DMS114 treated with DMSO at 0.1 percent for 48 hours (cell line): ENCODE data around the gene GADD45G.

Source experiments
- DNase-seq: peaks from one replicate; lab custom pipeline; 2025; ENCODE audit not compliant: unreplicated experiment; lab: John Stamatoyannopoulos, UW

Gene GADD45G

GRCh38 chr9:89608641-89609335, 4.0 kb downstream of the GADD45G start:
- no peak for DNase-seq

- DNase-seq: no peak
Measured at GRCh38 chr9:89609426-89610006, 4.7 kb downstream of the GADD45G start.

- DNase-seq: no peak
Measured at GRCh38 chr9:89610391-89610925, 5.6 kb downstream of the GADD45G start.

- DNase-seq: no peak
Measured at GRCh38 chr9:89611425-89611824, 6.6 kb downstream of the GADD45G start.

GRCh38 chr9:89612566-89613278, 7.9 kb downstream of the GADD45G start:
- no peak for DNase-seq

GRCh38 chr9:89613912-89614892, 9.4 kb downstream of the GADD45G start:
- DNase-seq: no peak

GRCh38 chr9:89615661-89616060, 10.8 kb downstream of the GADD45G start:
- DNase-seq: no peak

GRCh38 chr9:89616411-89616810, 11.6 kb downstream of the GADD45G start:
- DNase-seq: no peak

GRCh38 chr9:89617978-89618377, 13.2 kb downstream of the GADD45G start:
- DNase-seq: no peak

GRCh38 chr9:89619019-89619418, 14.2 kb downstream of the GADD45G start:
- DNase-seq: no peak

- no peak for DNase-seq
Measured at GRCh38 chr9:89619424-89620138, 14.8 kb downstream of the GADD45G start.

- DNase-seq: no peak
Measured at GRCh38 chr9:89621031-89621430, 16.2 kb downstream of the GADD45G start.

GRCh38 chr9:89621676-89622075, 16.9 kb downstream of the GADD45G start:
- no peak for DNase-seq

- no peak for DNase-seq
Measured at GRCh38 chr9:89622933-89623861, 18.4 kb downstream of the GADD45G start.

GRCh38 chr9:89623925-89624420, 19.2 kb downstream of the GADD45G start:
- DNase-seq: no peak

GRCh38 chr9:89625721-89626687, 21.2 kb downstream of the GADD45G start:
- no peak for DNase-seq

- DNase-seq: no peak
Measured at GRCh38 chr9:89626741-89627265, 22.0 kb downstream of the GADD45G start.

- no peak for DNase-seq
Measured at GRCh38 chr9:89628601-89629000, 23.8 kb downstream of the GADD45G start.
